AML-193 (cell line): ENCODE measurements around the gene RBP4.

Experiments used
- DNase-seq, 2 experiments: peaks; one replicate each; lab custom pipeline; 2025; lab: John Stamatoyannopoulos, UW

RBP4 gene

GRCh38 chr10:93601146-93601773 is at the start of gene RBP4:
Gene RBP4 (minus strand): TSS chr10:93601235. CDS start chr10:93601028, 207 bp downstream.
- no peak for DNase-seq

- no peak for DNase-seq
These were observed 38.8 kb upstream of the RBP4 start for GRCh38 chr10:93639791-93640190.

GRCh38 chr10:93630625-93631557 is 29.9 kb upstream of the RBP4 start:
- DNase-seq = no peak

GRCh38 chr10:93629647-93630305 is 28.7 kb upstream of the RBP4 start:
- DNase-seq = no peak

GRCh38 chr10:93628858-93629257 is 27.8 kb upstream of the RBP4 start:
- DNase-seq = no peak

GRCh38 chr10:93622942-93623341 is 21.9 kb upstream of the RBP4 start:
- DNase-seq = no peak

- no peak for DNase-seq
These were observed 19.9 kb upstream of the RBP4 start for GRCh38 chr10:93620925-93621324.

GRCh38 chr10:93615576-93616235 is 14.7 kb upstream of the RBP4 start:
- peak; percentile 35 to 43 for DNase-seq

GRCh38 chr10:93614101-93614825 is 13.2 kb upstream of the RBP4 start:
- no peak for DNase-seq

- no peak for DNase-seq
These were observed 12.1 kb upstream of the RBP4 start for GRCh38 chr10:93613126-93613525.

- DNase-seq = no peak
These were observed 11.3 kb upstream of the RBP4 start, which contains the start of gene PDE6C for GRCh38 chr10:93612311-93612710. Gene PDE6C (plus strand): TSS chr10:93612537. CDS start chr10:93612726, 189 bp downstream.

- no peak for DNase-seq
These were observed 7.4 kb upstream of the RBP4 start for GRCh38 chr10:93608421-93608820.

- no peak for DNase-seq
These were observed 3.1 kb upstream of the RBP4 start for GRCh38 chr10:93604146-93604545.

GRCh38 chr10:93603023-93603422 is 2.0 kb upstream of the RBP4 start:
- no peak for DNase-seq

- DNase-seq = no peak
These were observed 733 bp upstream of the RBP4 start for GRCh38 chr10:93601774-93602162.

GRCh38 chr10:93600446-93601145 is 439 bp downstream of the RBP4 start:
- no peak for DNase-seq

- DNase-seq = no peak
These were observed 1.3 kb downstream of the RBP4 start for GRCh38 chr10:93599778-93600177.

GRCh38 chr10:93599335-93599734 is 1.7 kb downstream of the RBP4 start:
- no peak for DNase-seq

GRCh38 chr10:93598157-93598556 is 2.9 kb downstream of the RBP4 start:
- DNase-seq = no peak

GRCh38 chr10:93597075-93597599 is 3.9 kb downstream of the RBP4 start:
- DNase-seq = no peak

- DNase-seq = no peak
These were observed 4.5 kb downstream of the RBP4 start for GRCh38 chr10:93596539-93596938.
